Measurements from ENCODE around the gene SLC25A29. TPM values are rescaled to one million over a fixed set of nuclear protein-coding genes. Genes with fewer than 3 reads are reported as not detected.

Gene SLC25A29
- total and polyA plus RNA-seq, 2 of the 8 experiments (the other 6 are each of a cell fraction or from before 2014, with no cell fraction given): 135 to 177 TPM

GRCh38 chr14:100252684-100253083 lies 53.6 kb downstream of the SLC25A29 start:
- no peak overlapping the region for H2BK20ac ChIP-seq (ENCODE audit: low read length)
- H4K20me1 ChIP-seq (replicated peaks in 1 of 2; ENCODE audit: control insufficient read depth in 1 of 2, insufficient read depth in 2 of 2, low read length in 2 of 2): peaks cover 45 to 50% of the 10 kb centered on the region in 2 experiments
- H3K4me2 ChIP-seq (ENCODE audit: insufficient read depth in 1 of 2, low read depth in 2 of 2, low read length in 2 of 2): no peak overlapping the region
- H2BK15ac ChIP-seq (ENCODE audit: low read length): no peak overlapping the region
- H3K18ac ChIP-seq (ENCODE audit: extremely low read depth, low read length): no peak overlapping the region
- H2BK120ac ChIP-seq (replicated peaks; ENCODE audit: low read depth, low read length): no peak overlapping the region
- no peak overlapping the region for H3K56ac ChIP-seq (replicated peaks; ENCODE audit: insufficient read length, low read depth, low read length)
- no peak overlapping the region for H2BK5ac ChIP-seq (ENCODE audit: low read depth, low read length)
- no peak overlapping the region for H2AK5ac ChIP-seq (ENCODE audit: low read depth, low read length)
- TF ChIP-seq TAF7 (optimal IDR thresholded peaks at IDR 0.05; ENCODE audit: borderline replicate concordance, low read depth, low read length): no peak
- TF ChIP-seq JUND (IDR thresholded peaks at IDR 0.05; ENCODE audit: low read length): no peak
- TF ChIP-seq CTBP2 (IDR thresholded peaks at IDR 0.05; ENCODE audit: borderline replicate concordance, insufficient read depth, insufficient read length, low read length): no peak
- TF ChIP-seq CHD1 (IDR thresholded peaks at IDR 0.05; ENCODE audit: low read depth, low read length): no peak
- POLR2A ChIA-PET (ENCODE audit: partially characterized antibody): interaction anchor here (0.9 to 1.3 kb wide), 2 partner anchors 15 to 16 kb away, joined by 3 read pairs; no protein-coding TSS in a partner anchor
- H3K27ac ChIP-seq (ENCODE audit: low read depth, low read length): no peak overlapping the region
- no peak overlapping the region for H3K9ac ChIP-seq (replicated peaks in 1 of 4; ENCODE audit: extremely low read depth in 1 of 4, low read depth in 3 of 4, low read length in 3 of 4)
- no peak for DNase-seq (ENCODE audit: low read depth in 1 of 2, low spot score in 2 of 2)
- H4K5ac ChIP-seq (ENCODE audit: insufficient read length, low read depth, low read length): no peak overlapping the region
- H3K27me3 ChIP-seq (replicated peaks in 1 of 4; ENCODE audit: control insufficient read depth in 3 of 4, extremely low read depth in 1 of 4, insufficient read depth in 3 of 4, low read length in 3 of 4): no peaks in the 10 kb centered on the region
- H3K79me1 ChIP-seq (ENCODE audit: low read depth, low read length): peaks cover 4% of the 10 kb centered on the region; the same call in 1 of the 2 replicates
- no peaks in the 10 kb centered on the region for H3K9me3 ChIP-seq (ENCODE audit: insufficient read depth in 2 of 2, low read depth in 1 of 2, low read length in 1 of 2)
- peaks cover 0 to 2% (median 0%) of the 10 kb centered on the region in 4 experiments; a peak in 2 of 7 replicates for H3K4me1 ChIP-seq (replicated peaks in 1 of 4; ENCODE audit: control insufficient read depth in 3 of 4, insufficient read depth in 4 of 4, low read length in 3 of 4)
- H3K4ac ChIP-seq (replicated peaks; ENCODE audit: insufficient read length, low read depth, low read length): no peak overlapping the region
- FAIRE-seq: no peak
- H4K8ac ChIP-seq (ENCODE audit: extremely low read depth, insufficient read depth, low read length): no peak overlapping the region
- H3K36me3 ChIP-seq (ENCODE audit: control insufficient read depth in 2 of 4, insufficient read depth in 4 of 4, low read length in 3 of 4): no peaks in the 10 kb centered on the region
- no peak overlapping the region for H3K23ac ChIP-seq (ENCODE audit: insufficient read length)
- no peaks in the 10 kb centered on the region for H3K23me2 ChIP-seq (ENCODE audit: low read depth, low read length)
- peaks cover 72 to 100% of the 10 kb centered on the region in 2 experiments for H3K79me2 ChIP-seq (ENCODE audit: control insufficient read depth in 1 of 2, insufficient read depth in 2 of 2, low read length in 2 of 2)
- no peak overlapping the region for H3K14ac ChIP-seq (ENCODE audit: insufficient read length)
- no peak overlapping the region for H4K91ac ChIP-seq (replicated peaks; ENCODE audit: insufficient read length, low read length)
- H2AFZ ChIP-seq (ENCODE audit: low read length): no peak overlapping the region
- H2BK12ac ChIP-seq (ENCODE audit: low read depth, low read length): no peak overlapping the region
- CTCF ChIA-PET (ENCODE audit: partially characterized antibody): interaction anchor here (0.7 to 1.1 kb wide), 2 partner anchors 12 to 304 kb away, joined by 3 read pairs; no protein-coding TSS in a partner anchor
- H3K4me3 ChIP-seq (ENCODE audit: extremely low read depth in 1 of 4, insufficient read depth in 2 of 4, low read depth in 3 of 4, low read length in 4 of 4): no peak overlapping the region

Data from H1 (cell line).